GM12865 (cell line): Measurements from ENCODE around the gene TCF4.

Source experiments
- DNase-seq: peaks from one replicate; pipeline ENCODE4 v3.0.0; 2010; ENCODE audit warnings: low read depth
- H3K4me3 ChIP-seq: 2 replicates; pipeline ENCODE4 v1.5.1; 2011; ENCODE audit warnings: mild to moderate bottlenecking, low read depth, low read length, control low read depth
- CTCF ChIP-seq: IDR thresholded peaks from 2 replicates; pipeline ENCODE4 v1.5.1; 2011; ENCODE audit warnings: low read length, control low read depth, low read depth, inconsistent platforms; ENCODE audit not compliant: insufficient read depth; ENCODE audit errors: missing control alignments

The TCF4 gene

GRCh38 chr18:55287149-55287806 is 300.7 kb downstream of the TCF4 start:
- no peak for TF ChIP-seq CTCF
- H3K4me3 ChIP-seq = no peak overlapping the region
- DNase-seq = no peak

- DNase-seq = no peak
- no peak overlapping the region for H3K4me3 ChIP-seq
- no peak for TF ChIP-seq CTCF
Measured at GRCh38 chr18:55286257-55286825, 301.7 kb downstream of the TCF4 start.

GRCh38 chr18:55284614-55285013 is 303.4 kb downstream of the TCF4 start:
- TF ChIP-seq CTCF = no peak
- H3K4me3 ChIP-seq = no peak overlapping the region
- no peak for DNase-seq

DNA sequence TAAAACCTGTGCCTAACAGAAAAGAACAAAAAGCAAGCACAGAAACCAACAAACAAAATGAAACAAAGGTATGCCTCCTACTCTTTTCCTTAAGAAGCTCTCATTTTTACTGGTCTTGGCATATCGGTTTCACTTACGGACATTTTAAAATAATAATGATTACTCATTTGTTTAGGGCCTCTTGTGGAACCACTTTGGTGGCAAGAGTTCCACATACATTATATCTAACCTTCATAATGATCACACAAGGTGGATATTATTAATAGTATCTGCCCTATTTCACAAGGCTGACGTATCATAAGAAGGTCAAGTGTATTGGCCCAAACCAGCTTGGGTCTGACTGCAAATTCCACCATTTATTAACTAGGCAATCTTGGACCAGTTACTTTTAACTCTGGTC is 304.7 kb downstream of the TCF4 start:
- peak; percentile 38 for DNase-seq
- peak overlapping the region; percentile 11; the same call in 1 of the 2 replicates for H3K4me3 ChIP-seq
- TF ChIP-seq CTCF = no peak

GRCh38 chr18:55280503-55280902 is 307.5 kb downstream of the TCF4 start:
- H3K4me3 ChIP-seq = no peak overlapping the region
- DNase-seq = no peak
- TF ChIP-seq CTCF = no peak

DNA sequence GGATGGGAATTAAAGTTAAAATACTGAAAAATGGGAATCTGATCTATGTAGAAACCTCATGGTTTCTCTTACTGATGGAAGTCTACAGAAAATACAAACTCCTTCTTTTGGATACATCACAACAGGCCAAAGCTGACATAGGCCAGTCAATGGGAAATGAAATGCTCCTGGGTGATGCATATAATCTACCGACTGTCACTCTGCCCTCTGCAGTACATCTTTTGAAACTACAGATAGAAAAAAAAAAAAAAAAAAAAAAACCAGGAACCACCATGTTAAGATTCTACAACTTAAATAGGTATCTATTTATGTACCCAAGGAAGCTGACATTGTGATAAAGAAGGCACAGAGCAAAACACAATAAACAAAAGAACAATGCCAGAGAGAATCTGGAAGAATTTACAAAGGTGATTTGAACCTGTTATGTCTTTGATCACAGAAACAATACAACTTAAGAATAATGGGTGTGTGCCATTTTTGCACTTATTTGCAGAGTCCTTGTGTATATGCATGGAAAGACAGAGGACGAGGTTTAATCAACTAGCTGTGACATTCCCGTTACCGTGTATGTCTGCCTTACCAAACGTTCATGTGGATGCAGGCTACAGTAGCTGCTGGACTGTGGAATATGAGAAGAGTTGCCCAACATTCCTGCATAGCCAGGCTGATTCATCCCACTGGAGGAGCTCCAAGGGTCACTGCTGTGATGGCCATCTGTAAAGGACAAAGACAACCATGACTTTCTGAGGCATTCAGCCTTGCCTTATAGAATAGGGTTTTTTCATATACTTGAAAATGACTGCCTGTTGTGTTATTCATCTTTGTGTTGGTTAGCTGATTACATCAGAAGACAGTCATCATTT is 312.7 kb downstream of the TCF4 start:
- TF ChIP-seq CTCF = peak; percentile 24
- peak; percentile 50 for DNase-seq
- H3K4me3 ChIP-seq = no peak overlapping the region
